ENCODE results near the gene ZNF536. TPM values are rescaled to one million over a fixed set of nuclear protein-coding genes. Genes with fewer than 3 reads are reported as not detected.
"Not testable (repeated sequence)": the region's sequence is repeated elsewhere in the genome, so short reads cannot be mapped to it uniquely, and the experiment has no call there.

ZNF536 gene
- total RNA-seq, 1 experiment from 2014 or later, result not detected

DNA sequence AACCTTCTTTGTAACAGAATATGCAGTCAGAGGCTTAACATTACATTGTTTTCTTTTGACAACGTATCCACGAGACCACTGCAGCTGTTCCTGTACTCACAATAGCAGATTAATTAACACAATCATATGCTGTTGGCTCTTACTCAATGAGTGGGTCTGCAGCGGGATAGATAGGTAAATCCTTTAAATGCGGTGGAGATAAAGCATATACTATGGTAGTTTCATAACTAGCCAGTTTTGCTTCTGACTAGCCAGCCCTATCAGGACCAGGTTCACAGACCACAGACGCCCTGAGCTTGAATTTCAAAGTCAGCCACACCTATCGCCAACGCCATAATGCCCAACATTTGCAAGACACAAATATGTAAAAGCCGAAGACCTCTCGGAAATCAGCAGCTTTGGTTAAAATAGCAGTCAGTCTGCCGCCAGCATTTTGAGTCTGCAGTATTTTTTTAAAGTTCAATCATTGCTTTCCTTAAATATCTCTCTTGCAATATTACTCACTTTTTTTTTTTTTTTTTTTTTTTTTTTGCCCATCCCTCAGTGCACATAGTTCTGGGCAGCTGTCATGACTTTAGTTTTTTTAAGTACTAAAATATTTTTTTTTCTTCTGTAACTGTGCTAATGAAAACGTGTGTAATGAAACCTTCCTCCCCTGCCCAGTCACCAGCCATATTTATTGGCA, 120.5 kb downstream of the ZNF536 start:
- in situ Hi-C loops (cut with HindIII; ENCODE audit: low sequenced_read_pairs), result no loop called here
- no peak for DNase-seq (ENCODE audit: low spot score)

DNA sequence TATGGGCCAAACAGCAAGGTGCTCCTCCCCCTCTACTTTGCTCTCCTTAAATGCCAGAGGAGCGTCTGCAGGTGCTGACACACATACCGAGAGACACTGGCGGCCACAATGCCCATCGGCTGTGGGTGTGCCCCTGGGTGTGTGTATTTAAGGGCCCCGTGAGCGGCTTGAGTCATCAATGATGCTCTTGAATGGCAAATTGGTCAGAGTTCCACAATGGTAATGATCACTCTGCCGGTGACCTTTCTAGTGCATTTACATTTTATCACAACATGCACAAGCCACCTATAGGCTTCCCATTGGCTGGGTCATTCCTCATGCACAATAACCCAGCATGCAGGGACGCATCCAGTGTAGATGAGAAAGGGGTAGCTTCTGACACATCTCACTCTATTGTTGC, 124.8 kb downstream of the ZNF536 start:
- no peak for DNase-seq (ENCODE audit: low spot score)
- in situ Hi-C loops (cut with HindIII; ENCODE audit: low sequenced_read_pairs), result no loop called here

DNA sequence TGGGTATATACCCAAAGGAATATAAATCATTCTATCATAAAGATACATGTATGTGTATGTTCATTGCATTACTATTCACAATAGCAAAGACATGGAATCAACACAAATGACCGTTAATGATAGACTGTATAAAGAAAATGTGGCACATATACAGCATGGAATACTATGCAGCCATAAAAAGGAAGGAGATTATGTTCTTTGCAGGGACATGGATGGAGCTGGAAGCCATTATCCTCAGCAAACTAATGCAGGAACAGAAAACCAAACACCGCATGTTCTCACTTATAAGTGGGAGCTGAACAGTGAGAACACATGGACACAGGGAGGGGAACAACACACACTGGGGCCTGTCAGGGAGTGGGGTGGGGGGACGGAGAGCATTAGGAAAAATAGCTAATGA, 125.9 kb downstream of the ZNF536 start:
- DNase-seq (ENCODE audit: low spot score); in situ Hi-C loops (cut with HindIII; ENCODE audit: low sequenced_read_pairs): not testable (repeated sequence)

DNA sequence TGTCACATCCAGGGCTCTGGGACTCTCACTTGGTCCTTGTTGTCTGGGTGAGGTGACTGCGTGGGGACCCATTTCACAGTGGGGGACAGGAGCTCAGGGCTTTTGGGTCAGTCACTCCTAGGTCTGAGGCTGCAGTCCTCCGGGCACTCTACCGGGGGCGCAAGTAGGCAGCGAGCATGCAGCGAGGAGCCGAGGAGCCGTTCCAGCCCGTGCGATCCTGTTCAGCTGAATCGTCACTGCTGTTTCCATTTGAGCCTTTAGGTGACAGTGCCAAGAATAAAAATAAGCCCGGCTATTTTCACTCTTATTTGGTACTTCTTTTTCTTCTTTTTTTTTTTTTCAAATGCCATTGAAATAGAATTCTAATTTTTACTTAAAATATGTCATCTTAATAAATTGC, 126.5 kb downstream of the ZNF536 start:
- in situ Hi-C loops (cut with HindIII; ENCODE audit: low sequenced_read_pairs), result no loop called here
- DNase-seq (ENCODE audit: low spot score), result peak; percentile 19

DNA sequence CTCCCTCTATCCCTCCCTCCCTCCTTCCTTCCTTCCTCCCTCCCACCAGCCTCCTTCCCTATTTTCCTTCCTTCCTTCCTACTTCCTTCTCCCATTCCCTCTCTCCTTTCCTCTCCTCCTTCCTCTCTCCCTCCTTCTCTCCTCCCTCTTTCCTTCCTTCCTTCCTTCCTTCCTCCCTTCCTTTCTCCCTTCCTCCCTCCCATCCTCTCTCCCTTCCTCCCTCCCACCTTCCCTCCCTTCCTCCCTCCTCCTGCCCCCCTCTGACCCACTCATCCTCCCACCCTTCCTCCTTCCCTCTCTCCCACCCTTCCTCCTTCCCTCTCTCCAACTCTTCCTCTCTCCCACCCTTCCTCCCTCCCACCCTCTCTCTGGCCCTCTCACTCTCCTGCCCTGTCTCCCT, 132.1 kb downstream of the ZNF536 start:
- in situ Hi-C loops (cut with HindIII; ENCODE audit: low sequenced_read_pairs), result no loop called here
- no peak for DNase-seq (ENCODE audit: low spot score)

DNA sequence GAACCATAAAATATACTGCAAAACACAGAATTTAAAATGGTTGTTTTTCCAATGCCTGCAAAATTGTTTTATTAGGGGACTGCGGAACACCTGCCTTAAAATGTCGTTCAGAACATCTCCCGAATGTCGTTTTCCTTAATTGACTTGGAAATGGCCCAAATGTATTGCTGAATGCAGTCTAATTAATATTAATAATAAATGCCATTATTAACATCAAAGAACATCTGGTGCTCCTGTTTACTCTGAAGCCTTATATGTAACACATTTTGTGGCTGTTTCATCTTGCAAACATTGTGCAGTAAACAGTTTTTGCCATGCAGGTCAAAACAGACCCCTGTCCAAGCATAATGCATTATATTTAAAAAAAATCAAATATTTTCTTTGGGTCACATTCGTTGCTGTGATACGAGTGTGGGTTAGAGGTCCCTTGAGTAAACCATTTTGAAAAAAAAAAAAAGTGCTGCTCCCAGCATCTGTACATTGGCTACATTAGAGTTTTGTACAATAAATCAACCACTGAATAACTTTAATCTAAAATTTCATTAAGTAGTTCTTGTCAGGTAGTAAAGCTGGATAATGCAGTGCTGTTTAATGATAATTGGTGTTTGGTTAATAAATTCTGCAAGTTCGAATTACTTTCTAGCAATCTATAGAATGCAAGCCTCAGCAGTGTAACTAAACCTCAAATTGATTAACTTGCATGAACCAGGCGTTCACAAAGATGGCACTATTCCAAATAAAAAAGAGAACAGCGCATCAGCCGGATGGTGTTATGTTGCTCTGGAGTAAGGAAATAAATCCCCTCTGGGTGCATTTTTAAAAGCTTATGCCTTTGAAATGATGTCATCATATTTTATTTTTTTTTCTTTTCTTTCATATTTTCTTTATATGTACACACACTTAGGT, 140.2 kb downstream of the ZNF536 start:
- in situ Hi-C loops (cut with HindIII; ENCODE audit: low sequenced_read_pairs), result no loop called here
- DNase-seq (ENCODE audit: low spot score), result no peak

DNA sequence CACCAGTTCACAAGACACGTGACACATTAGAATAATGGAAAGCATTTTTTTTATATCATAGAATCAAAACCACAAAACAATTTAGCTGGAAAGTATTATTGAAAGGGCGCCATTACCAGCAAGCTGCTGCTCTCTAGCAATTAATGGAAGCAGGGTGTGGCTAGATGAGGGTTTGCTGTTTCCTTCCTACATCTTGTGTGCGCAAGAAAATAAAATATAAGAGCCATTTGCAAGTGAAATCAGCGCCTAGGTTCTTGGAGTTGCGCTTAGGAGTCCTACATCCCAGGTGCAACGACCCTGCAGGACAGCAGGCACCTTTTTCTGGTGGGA, 140.9 kb downstream of the ZNF536 start:
- no peak for DNase-seq (ENCODE audit: low spot score)
- in situ Hi-C loops (cut with HindIII; ENCODE audit: low sequenced_read_pairs), result no loop called here

DNA sequence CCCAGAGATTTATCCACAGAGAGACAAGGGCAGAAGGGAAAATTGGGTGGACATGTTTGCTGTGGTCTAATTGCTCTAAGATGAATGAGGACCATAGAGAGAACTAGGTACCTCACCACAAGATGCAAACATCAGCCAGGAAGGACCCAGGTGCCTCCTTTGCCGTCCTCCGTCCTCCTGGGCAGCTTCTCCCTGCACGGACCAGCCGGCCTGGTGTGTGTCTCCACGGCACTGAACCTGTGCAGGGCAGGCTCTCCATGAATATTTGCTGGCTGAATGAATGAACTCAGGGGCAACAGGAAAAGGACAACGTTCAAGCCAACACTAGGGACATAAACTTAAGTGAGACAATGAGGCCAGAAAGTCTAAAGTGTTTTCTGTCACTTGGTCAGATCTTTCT, 143.9 kb downstream of the ZNF536 start:
- no peak for DNase-seq (ENCODE audit: low spot score)
- in situ Hi-C loops (cut with HindIII; ENCODE audit: low sequenced_read_pairs), result no loop called here

DNA sequence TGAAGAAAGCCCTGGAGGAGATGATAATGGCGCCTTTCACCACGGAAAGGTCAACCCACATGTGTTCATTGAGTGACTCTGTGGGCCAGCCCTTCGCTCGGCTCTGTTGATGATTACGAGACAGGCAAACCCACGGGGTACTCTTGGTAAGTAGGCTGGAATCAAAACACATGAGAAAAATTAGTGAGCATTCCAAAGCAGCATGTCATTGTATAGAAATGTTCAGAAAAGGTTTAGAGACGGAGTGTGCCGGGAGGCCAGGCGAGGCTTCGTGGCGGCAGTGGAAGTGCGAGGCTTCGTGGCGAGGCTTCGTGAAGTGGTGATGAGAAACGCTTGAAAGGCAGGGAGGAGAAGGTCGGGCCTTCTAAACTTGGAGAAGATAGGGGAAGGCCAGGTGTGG, 144.3 kb downstream of the ZNF536 start:
- in situ Hi-C loops (cut with HindIII; ENCODE audit: low sequenced_read_pairs), result no loop called here
- no peak for DNase-seq (ENCODE audit: low spot score)

DNA sequence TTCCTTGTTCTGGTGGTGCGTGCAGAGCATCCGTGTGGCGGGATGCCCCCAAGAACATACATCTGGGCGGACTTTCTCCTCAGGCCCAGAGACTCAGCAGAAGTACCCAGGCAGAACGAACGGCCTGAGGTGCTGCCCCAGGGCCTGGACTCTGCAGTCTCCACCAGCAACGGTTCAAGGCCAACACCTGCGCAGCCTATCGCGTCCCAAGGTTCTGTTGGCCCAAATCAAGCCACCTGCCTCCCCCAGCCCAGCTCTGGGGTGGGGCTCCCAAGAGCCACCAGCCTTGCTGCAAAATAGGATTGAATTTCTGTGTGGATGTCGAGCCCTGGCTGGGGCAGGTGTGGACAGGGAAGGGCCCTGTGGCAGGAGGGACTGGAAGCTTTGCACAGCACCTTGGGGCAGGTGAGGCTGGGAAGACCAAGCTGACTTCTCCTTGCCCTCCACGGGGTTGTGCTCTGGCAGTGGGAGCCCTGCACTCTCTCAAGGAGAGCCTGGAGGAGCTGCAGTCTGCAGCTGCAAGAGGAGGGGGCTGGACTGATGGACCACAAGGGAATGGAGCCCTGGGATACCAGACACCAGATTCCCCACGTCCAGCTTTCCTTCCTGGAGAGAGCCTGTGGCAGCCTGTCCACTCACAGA, 146.9 kb downstream of the ZNF536 start:
- in situ Hi-C loops (cut with HindIII; ENCODE audit: low sequenced_read_pairs), result no loop called here
- no peak for DNase-seq (ENCODE audit: low spot score)

DNA sequence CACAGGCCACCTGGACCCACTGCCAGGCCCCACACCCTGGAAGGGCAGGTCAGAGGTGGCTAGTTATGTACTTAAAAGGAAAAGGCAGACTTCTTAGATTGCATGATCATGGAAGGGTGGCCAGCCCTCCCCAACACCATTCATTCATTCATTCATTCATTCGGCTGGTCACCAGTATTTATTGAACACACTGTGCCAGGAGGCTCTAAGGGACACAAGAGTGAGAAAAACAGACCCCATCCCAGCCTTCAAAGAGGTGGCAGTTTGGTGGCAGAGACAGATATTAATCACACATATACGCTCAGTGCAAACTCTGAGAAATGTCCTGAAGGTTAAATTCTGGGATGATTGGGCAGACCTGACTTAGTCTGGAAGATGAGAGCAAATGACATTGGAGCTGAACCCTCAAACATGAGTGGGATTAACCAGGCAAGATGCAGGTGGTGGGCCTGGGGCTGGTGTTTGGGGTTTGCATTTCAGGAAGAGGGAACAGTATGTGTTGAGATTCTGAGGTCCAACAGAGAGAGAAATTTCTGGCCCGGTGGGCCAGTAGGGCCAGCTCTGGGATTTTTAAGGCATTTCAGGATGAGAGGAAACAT, 147.5 kb downstream of the ZNF536 start:
- no peak for DNase-seq (ENCODE audit: low spot score)
- in situ Hi-C loops (cut with HindIII; ENCODE audit: low sequenced_read_pairs), result no loop called here

DNA sequence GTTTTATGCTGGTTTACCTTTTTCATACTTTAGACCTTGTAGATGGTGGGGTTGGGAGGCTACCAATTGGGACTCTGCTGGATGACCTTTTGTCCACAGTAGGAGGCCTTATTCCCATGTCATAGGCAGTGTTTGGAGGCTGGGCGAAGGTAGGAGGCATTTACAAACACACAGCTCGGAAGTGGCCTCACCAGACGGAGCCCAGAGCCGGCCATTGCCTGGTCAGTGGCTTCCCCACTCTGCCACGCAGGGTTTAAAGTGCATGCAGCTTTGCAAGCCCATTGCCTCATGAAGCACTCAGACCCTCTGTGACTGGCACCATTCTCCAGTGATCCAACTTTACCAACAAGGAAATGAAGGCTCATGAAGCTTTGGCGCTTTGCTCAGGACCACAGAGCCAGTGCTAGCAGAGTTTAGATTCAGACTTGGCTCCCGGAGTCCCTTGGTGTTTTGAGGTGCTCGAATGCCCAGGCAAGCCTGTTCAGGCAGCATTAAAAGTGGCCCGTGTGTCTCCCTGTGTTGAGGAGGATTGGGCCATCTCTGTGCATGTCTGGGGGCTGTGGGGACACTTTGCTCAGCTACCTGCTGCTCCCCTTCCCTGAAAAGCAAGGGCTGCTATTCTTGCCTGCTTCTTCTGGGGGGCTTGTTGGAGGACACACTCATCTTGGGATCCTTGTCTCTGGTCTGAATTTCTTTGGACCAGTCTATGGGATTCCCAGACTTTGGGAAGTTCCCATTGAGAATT, 148.7 kb downstream of the ZNF536 start:
- no peak for DNase-seq (ENCODE audit: low spot score)
- in situ Hi-C loops (cut with HindIII; ENCODE audit: low sequenced_read_pairs), result no loop called here

DNA sequence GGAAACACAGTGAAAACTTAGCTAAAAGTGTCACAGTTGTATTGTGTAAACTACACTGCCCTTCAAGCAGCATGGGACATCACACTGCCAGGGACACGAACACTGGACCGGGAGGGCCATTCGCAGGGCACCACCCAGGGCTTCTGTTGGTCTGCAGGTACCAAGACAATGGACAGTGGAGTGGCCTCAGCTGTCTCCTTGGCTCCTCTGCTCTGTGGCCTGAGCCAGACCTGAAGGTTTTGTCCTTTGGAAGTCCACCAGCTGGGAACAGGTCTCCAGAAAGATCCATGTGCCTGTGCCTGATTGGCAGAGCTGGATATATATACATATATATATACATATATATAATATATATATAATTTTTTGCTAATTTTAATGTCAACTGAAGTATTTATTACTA, 149.8 kb downstream of the ZNF536 start:
- peak; percentile 24 for DNase-seq (ENCODE audit: low spot score)
- in situ Hi-C loops (cut with HindIII; ENCODE audit: low sequenced_read_pairs), result no loop called here

DNA sequence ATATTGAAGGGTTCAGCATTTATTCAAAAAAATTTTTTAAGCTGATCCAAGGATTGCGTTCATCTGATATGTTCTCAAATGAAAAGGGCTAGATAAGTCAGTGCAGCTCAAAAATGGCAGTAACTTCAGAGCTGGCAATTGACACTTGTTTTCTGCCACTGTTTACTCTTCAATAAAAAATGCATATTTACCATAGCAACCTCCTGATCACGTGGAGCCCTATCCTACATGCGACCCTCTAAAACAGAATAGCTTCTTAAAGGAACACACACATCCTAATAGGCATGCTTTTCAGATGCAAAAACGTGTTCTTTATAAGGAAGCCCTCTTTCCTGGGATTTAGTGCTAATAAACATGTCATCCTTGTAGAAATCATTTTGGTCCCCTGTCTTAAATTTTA, 150.2 kb downstream of the ZNF536 start:
- DNase-seq (ENCODE audit: low spot score), result no peak
- in situ Hi-C loops (cut with HindIII; ENCODE audit: low sequenced_read_pairs), result no loop called here

DNA sequence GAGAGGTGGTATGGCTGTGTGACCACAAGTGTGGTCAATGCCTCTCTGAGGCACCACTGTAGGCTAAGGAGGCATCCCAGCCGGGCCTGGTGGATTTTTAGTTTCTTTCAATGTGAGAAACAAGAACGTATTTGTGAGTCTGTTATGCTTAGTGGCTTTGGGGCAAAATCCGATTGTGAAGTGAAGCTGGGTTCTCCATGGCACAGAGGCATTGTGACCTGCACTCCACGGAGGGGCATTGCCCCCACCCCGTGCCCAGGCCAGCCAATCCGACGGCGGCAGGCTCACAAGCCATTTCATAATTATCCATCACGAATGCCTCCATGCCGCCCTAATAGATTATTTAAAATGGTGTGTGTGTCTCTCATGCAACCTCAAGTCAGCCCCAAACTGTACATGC, 151.6 kb downstream of the ZNF536 start:
- DNase-seq (ENCODE audit: low spot score), result no peak
- in situ Hi-C loops (cut with HindIII; ENCODE audit: low sequenced_read_pairs), result no loop called here

DNA sequence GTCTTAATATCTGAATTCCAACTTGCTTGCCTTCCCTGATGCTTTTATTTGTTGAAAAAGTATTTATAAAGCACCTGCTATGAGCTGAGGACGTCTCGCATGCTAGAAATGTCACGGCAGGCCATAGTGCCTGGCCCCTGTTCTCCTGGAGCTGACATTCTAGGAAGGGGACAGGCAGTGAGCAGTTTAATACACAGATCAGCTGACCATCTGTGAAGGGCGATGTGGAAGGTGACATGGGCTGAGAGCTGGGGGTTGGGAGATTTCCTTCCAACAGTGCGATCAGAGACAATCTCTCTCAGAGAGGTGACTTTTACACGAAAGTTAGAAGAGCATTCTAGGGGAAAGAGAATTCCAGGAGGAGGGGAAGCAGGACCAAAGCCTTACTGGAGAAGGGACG, 153.2 kb downstream of the ZNF536 start:
- in situ Hi-C loops (cut with HindIII; ENCODE audit: low sequenced_read_pairs), result no loop called here
- no peak for DNase-seq (ENCODE audit: low spot score)

DNA sequence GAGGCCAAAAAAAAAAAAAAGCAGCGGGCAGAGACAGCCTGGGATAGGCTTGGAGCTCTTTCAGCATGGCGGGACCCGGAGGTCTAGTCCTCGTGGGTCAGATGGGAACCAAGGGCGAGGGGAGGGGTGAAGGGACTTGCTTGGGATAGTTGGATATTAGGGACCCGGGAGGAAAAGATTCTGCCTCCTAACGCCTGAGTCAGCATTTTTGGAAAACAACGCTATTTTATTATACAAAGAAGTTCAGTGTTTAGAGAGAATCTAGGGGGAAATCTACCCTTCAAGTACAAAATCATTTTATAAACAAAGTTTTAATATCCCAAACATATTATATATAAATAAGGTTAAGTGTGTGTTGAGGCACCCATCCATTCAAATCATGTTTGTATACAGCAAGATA, 156.7 kb downstream of the ZNF536 start:
- no peak for DNase-seq (ENCODE audit: low spot score)
- in situ Hi-C loops (cut with HindIII; ENCODE audit: low sequenced_read_pairs), result no loop called here

DNA sequence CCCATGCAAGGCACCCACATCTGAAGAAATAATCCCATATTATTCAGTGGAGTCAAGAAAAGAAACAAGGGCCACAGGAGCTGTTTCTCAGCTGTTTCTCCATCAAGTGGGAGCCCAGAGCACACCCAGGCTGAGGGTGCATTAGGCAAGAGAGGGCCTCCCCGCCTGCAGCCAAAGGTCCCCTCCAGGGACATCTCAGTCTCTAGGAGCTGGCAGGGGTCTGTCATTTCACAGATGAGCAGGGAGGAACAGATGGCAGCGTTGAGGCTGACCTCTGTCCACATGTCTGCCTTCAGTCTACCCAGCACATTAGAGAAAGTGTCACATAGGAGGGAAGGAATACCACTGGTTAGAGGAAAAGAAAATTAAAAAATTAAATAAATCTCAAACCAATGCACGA, 157.7 kb downstream of the ZNF536 start:
- no peak for DNase-seq (ENCODE audit: low spot score)
- in situ Hi-C loops (cut with HindIII; ENCODE audit: low sequenced_read_pairs), result no loop called here

DNA sequence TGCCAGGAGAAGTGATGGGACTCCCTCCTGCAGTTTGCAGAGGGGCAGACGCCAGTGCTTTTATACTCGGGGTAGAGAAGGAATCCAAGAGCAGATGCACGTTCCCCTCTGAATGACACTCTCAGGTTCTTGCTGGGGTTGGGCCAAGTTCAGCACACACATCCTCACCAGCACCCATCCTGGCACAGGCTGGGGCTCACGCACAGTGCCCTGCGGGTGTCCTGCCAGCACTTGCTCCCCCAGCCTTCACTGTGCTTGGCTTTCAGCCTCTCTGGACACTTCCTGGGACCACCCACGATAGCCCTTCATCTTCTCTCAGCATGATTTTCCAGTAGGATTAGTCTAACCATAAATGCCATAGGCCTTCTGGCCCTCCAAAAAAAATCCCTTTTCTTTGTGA, 158.6 kb downstream of the ZNF536 start:
- DNase-seq (ENCODE audit: low spot score), result no peak
- in situ Hi-C loops (cut with HindIII; ENCODE audit: low sequenced_read_pairs), result no loop called here
